Measurements from ENCODE around the gene PPP3R2.

GRCh38 chr9:101632611-101633010 is 37.8 kb upstream of the PPP3R2 start:
- TF ChIP-seq POLR2AphosphoS5 (IDR thresholded peaks at IDR 0.05; ENCODE audit: low read depth, low read length) (no peak), SIN3A (IDR thresholded peaks at IDR 0.05; ENCODE audit: borderline replicate concordance, insufficient read depth, low read length) (no peak)

All from PFSK-1 (cell line).